ENCODE results near the gene FOXK2.

GRCh38 chr17:82611140-82612058, 91.9 kb downstream of the FOXK2 start:
- TF ChIP-seq, protein P1, sequence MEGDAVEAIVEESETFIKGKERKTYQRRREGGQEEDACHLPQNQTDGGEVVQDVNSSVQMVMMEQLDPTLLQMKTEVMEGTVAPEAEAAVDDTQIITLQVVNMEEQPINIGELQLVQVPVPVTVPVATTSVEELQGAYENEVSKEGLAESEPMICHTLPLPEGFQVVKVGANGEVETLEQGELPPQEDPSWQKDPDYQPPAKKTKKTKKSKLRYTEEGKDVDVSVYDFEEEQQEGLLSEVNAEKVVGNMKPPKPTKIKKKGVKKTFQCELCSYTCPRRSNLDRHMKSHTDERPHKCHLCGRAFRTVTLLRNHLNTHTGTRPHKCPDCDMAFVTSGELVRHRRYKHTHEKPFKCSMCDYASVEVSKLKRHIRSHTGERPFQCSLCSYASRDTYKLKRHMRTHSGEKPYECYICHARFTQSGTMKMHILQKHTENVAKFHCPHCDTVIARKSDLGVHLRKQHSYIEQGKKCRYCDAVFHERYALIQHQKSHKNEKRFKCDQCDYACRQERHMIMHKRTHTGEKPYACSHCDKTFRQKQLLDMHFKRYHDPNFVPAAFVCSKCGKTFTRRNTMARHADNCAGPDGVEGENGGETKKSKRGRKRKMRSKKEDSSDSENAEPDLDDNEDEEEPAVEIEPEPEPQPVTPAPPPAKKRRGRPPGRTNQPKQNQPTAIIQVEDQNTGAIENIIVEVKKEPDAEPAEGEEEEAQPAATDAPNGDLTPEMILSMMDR (IDR thresholded peaks at IDR 0.05): no peak
- no peak for TF ChIP-seq ZFX (IDR thresholded peaks at IDR 0.05; ENCODE audit: borderline replicate concordance)
